HepG2 (cell line): ENCODE data around the gene LMBRD2. TPM values are rescaled to one million over a fixed set of nuclear protein-coding genes. Genes with fewer than 3 reads are reported as not detected.

Source experiments
- EHMT2 ChIP-seq: fragments of 200-600 bp; sonication (generic); IDR thresholded peaks from 2 replicates; pipeline ENCODE4 v1.7.0; 2017; ENCODE audit warnings: antibody characterized with exemption, low read depth, low read length, borderline replicate concordance
- KDM4B ChIP-seq: sonication (generic); formaldehyde crosslinking; IDR thresholded peaks from 2 replicates; pipeline ENCODE4 v1.4.0; 2020; ENCODE audit warnings: missing genetic modification reagents
- KLF16 ChIP-seq, 2 experiments: sonication (generic) in 1 of 2; formaldehyde crosslinking in 1 of 2; IDR thresholded peaks; 2 replicates each; pipeline versions ENCODE4 v1.6.1 to v1.8.0; 2016 to 2023; ENCODE audit warnings: missing genetic modification reagents in 2 of 2, missing compliant biosample characterization in 1 of 2
- MED1 ChIP-seq: sonication (generic); formaldehyde crosslinking; IDR thresholded peaks from 2 replicates; pipeline ENCODE4 v1.4.0; 2020; ENCODE audit warnings: missing genetic modification reagents
- NR2F6 ChIP-seq, 2 experiments: IDR thresholded peaks; 2 replicates each; pipeline ENCODE4 v1.6.1; 2016; ENCODE audit warnings: antibody characterized with exemption in 1 of 2, mild to moderate bottlenecking in 1 of 2
- TBL1XR1 ChIP-seq: fragments of 150-350 bp; IDR thresholded peaks from 2 replicates; pipeline ENCODE4 v1.6.1; 2014; ENCODE audit warnings: borderline replicate concordance, low read length; ENCODE audit not compliant: partially characterized antibody
- ZBTB40 ChIP-seq, 2 experiments: fragments of 450-650 bp in 1 of 2; sonication (generic) in 1 of 2; formaldehyde crosslinking in 1 of 2; IDR thresholded peaks; 2 replicates each; pipeline versions ENCODE4 v1.6.1 to v1.8.0; 2016 to 2022; ENCODE audit warnings: antibody characterized with exemption in 1 of 2, mild to moderate bottlenecking in 1 of 2, missing genetic modification reagents in 1 of 2
- ZKSCAN1 ChIP-seq: fragments of 150-350 bp; IDR thresholded peaks from 2 replicates; pipeline ENCODE4 v1.6.1; 2014; ENCODE audit warnings: low read length
- ZNF24 ChIP-seq: fragments of 450-650 bp; IDR thresholded peaks from 2 replicates; pipeline ENCODE4 v1.6.1; 2017; ENCODE audit warnings: antibody characterized with exemption, mild to moderate bottlenecking
- ZNF264 ChIP-seq: sonication (generic); formaldehyde crosslinking; IDR thresholded peaks from 2 replicates; pipeline ENCODE4 v1.4.0; 2020; ENCODE audit warnings: missing genetic modification reagents
- ZNF616 ChIP-seq: sonication (generic); formaldehyde crosslinking; IDR thresholded peaks from 2 replicates; pipeline ENCODE4 v1.5.0; 2020; ENCODE audit warnings: low read depth, mild to moderate bottlenecking, missing genetic modification reagents
- ZNF639 ChIP-seq: conservative IDR thresholded peaks from 2 replicates; pipeline ENCODE4 v1.6.1; 2018; ENCODE audit warnings: missing genetic modification reagents
- polyA plus RNA-seq, 8 experiments: library from polyadenylated mRNA; depleted of rRNA in 3 of 8; stranded (reverse) in 7 of 8; unstranded in 1 of 8; fragments of >200 nt; fragmentation: Illumina TruSeq in 4 of 8; extraction: Trizol in 4 of 8; gene quantifications; 2 replicates each; pipeline versions ENCODE4 v1.2.1 to v1.2.3, GENCODE V29; 2011 to 2016; ENCODE audit warnings: low read depth in 4 of 8, missing spikeins in 1 of 8, mixed read lengths in 1 of 8; ENCODE audit not compliant: insufficient read depth in 1 of 8
- total RNA-seq, 5 experiments: library from RNA; depleted of rRNA; stranded (reverse); fragments of >200 nt; fragmentation: Illumina TruSeq; extraction: Trizol; gene quantifications; 2 replicates each; pipeline ENCODE4 v1.2.3, GENCODE V29; 2016; ENCODE audit warnings: low read depth in 1 of 5
- TF ChIP-seq, protein P1 (sequence below): sonication (generic); formaldehyde crosslinking; conservative IDR thresholded peaks from 2 replicates; pipeline ENCODE4 v1.8.1; 2023; ENCODE audit warnings: missing genetic modification reagents
- TF ChIP-seq, protein P2 (sequence below): sonication (generic); formaldehyde crosslinking; IDR thresholded peaks from 2 replicates; pipeline ENCODE4 v1.8.0; 2022; ENCODE audit warnings: mild to moderate bottlenecking, missing genetic modification reagents, moderate library complexity

Gene LMBRD2
- total and polyA plus RNA-seq, 2 of the 13 experiments (the other 11 are each of a cell fraction or from before 2014, with no cell fraction given): 2.0 to 4.7 TPM

- 0 out of 2 replicates have a peak, but pooled peaks have one; percentile 67 for TF ChIP-seq ZNF616 (CRISPR knock-in tag)
- TF ChIP-seq, protein P1, sequence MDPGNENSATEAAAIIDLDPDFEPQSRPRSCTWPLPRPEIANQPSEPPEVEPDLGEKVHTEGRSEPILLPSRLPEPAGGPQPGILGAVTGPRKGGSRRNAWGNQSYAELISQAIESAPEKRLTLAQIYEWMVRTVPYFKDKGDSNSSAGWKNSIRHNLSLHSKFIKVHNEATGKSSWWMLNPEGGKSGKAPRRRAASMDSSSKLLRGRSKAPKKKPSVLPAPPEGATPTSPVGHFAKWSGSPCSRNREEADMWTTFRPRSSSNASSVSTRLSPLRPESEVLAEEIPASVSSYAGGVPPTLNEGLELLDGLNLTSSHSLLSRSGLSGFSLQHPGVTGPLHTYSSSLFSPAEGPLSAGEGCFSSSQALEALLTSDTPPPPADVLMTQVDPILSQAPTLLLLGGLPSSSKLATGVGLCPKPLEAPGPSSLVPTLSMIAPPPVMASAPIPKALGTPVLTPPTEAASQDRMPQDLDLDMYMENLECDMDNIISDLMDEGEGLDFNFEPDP: no peak
- TF ChIP-seq ZKSCAN1: no peak
- 0 out of 2 replicates have a peak, but pooled peaks have one; percentile 40 for TF ChIP-seq ZNF264
- no peak for TF ChIP-seq EHMT2
- TF ChIP-seq, protein P2, sequence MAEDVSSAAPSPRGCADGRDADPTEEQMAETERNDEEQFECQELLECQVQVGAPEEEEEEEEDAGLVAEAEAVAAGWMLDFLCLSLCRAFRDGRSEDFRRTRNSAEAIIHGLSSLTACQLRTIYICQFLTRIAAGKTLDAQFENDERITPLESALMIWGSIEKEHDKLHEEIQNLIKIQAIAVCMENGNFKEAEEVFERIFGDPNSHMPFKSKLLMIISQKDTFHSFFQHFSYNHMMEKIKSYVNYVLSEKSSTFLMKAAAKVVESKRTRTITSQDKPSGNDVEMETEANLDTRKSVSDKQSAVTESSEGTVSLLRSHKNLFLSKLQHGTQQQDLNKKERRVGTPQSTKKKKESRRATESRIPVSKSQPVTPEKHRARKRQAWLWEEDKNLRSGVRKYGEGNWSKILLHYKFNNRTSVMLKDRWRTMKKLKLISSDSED: no peak
- TF ChIP-seq ZBTB40 (IDR thresholded peaks at IDR 0.05): no peak
- peak; percentile 72; the same call in 1 of the 2 replicates for TF ChIP-seq ZBTB40 (CRISPR knock-in tag; IDR thresholded peaks at IDR 0.05)
- no peak for TF ChIP-seq NR2F6 (IDR thresholded peaks at IDR 0.05)
- 0 out of 2 replicates have a peak, but pooled peaks have one; percentile 29 for TF ChIP-seq NR2F6 (CRISPR knock-in tag; IDR thresholded peaks at IDR 0.05)
- peak; percentile 46; the same call in 1 of the 2 replicates for TF ChIP-seq MED1 (CRISPR knock-in tag)
- no peak for TF ChIP-seq ZNF639
- peak in 1 of 2 experiments; percentile 61; a peak in 1 of 4 replicates for TF ChIP-seq KLF16 (CRISPR knock-in tag; IDR thresholded peaks at IDR 0.05)
- TF ChIP-seq KDM4B (CRISPR knock-in tag): peak; percentile 47; the same call in 1 of the 2 replicates
- TF ChIP-seq TBL1XR1: no peak
- no peak for TF ChIP-seq ZNF24
Observed at GRCh38 chr5:36151434-36152323, at the start of gene LMBRD2, which contains the start of gene SKP2 (continued).
